HG03342 (cell line): ENCODE measurements around the gene MYOG.

ENCODE experiments used
- ATAC-seq: cut with Tn5 transposase; IDR thresholded peaks from one replicate; pipeline ENCODE4 v1.9.1; 2021; ENCODE audit warnings: mild to moderate bottlenecking, moderate library complexity; ENCODE audit not compliant: unreplicated experiment

MYOG gene

GRCh38 chr1:203117611-203118575 is 32.1 kb upstream of the MYOG start:
- ATAC-seq = no peak

- no peak for ATAC-seq
Measured at GRCh38 chr1:203116091-203116820, 30.4 kb upstream of the MYOG start.

GRCh38 chr1:203114202-203114601 is 28.4 kb upstream of the MYOG start:
- ATAC-seq = no peak

GRCh38 chr1:203113308-203113707 is 27.5 kb upstream of the MYOG start:
- no peak for ATAC-seq

- no peak for ATAC-seq
Measured at GRCh38 chr1:203112475-203112874, 26.7 kb upstream of the MYOG start.

- ATAC-seq = no peak
Measured at GRCh38 chr1:203104789-203105390, 19.1 kb upstream of the MYOG start.

- ATAC-seq = no peak
Measured at GRCh38 chr1:203103829-203104495, 18.1 kb upstream of the MYOG start.

- no peak for ATAC-seq
Measured at GRCh38 chr1:203103216-203103615, 17.4 kb upstream of the MYOG start.

GRCh38 chr1:203101813-203102634 is 16.2 kb upstream of the MYOG start:
- no peak for ATAC-seq

- no peak for ATAC-seq
Measured at GRCh38 chr1:203100516-203100869, 14.7 kb upstream of the MYOG start.

- ATAC-seq = no peak
Measured at GRCh38 chr1:203099805-203100515, 14.1 kb upstream of the MYOG start.

- no peak for ATAC-seq
Measured at GRCh38 chr1:203098914-203099520, 13.2 kb upstream of the MYOG start.

GRCh38 chr1:203098445-203098844 is 12.6 kb upstream of the MYOG start:
- ATAC-seq = no peak

- no peak for ATAC-seq
Measured at GRCh38 chr1:203097001-203097400, 11.2 kb upstream of the MYOG start.

GRCh38 chr1:203096566-203096965 is 10.8 kb upstream of the MYOG start:
- ATAC-seq = no peak

- no peak for ATAC-seq
Measured at GRCh38 chr1:203095061-203095690, 9.4 kb upstream of the MYOG start.

GRCh38 chr1:203093754-203094410 is 8.1 kb upstream of the MYOG start:
- ATAC-seq = no peak

- ATAC-seq = no peak
Measured at GRCh38 chr1:203091761-203092330, 6.0 kb upstream of the MYOG start.
